PC-3 (cell line): ENCODE measurements around the gene HOXA10.

ENCODE experiments used
- EZH2 ChIP-seq: fragments of 300-600 bp; sonication (generic); IDR thresholded peaks from one replicate; pipeline ENCODE4 v1.6.1; 2017; ENCODE audit warnings: antibody characterized with exemption, mild to moderate bottlenecking, low read length; ENCODE audit not compliant: unreplicated experiment
- TF ChIP-seq, protein P1 (sequence below): fragments of 300-600 bp; sonication (generic); conservative IDR thresholded peaks from 2 replicates; pipeline ENCODE4 v1.5.1; 2017; ENCODE audit warnings: antibody characterized with exemption, low read depth, mild to moderate bottlenecking, low read length

DNA sequence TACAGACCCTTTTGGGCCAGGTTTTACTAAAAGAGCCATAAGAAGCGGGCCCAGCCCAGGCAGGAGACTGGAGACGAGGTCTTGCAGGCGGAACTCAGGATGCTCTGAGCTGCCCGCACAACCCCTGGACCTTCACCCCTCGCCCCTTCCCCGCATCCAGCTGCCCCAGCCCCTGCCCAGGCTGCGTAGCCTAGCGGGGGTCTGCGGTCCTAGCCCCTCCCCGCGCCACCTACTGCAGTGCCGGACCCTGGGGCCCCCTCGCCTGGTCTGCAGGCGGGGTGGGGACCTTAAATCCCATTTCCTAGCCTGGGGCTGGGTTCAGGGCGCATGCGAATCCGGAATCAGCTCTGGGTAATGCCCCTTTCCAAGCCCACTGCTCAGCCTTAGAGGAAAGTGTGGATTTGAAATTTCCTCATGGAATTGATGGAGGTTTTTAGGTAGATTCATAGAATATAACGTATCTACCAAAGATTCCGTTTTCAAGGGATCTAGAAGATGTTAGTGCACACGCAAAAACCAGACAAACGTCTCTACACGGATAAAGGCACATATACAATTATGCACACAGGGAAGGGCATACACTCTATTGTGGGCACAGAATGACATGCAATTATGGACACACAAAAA lies 21.2 kb downstream of the HOXA10 start:
- no peak for TF ChIP-seq EZH2
- TF ChIP-seq, protein P1, sequence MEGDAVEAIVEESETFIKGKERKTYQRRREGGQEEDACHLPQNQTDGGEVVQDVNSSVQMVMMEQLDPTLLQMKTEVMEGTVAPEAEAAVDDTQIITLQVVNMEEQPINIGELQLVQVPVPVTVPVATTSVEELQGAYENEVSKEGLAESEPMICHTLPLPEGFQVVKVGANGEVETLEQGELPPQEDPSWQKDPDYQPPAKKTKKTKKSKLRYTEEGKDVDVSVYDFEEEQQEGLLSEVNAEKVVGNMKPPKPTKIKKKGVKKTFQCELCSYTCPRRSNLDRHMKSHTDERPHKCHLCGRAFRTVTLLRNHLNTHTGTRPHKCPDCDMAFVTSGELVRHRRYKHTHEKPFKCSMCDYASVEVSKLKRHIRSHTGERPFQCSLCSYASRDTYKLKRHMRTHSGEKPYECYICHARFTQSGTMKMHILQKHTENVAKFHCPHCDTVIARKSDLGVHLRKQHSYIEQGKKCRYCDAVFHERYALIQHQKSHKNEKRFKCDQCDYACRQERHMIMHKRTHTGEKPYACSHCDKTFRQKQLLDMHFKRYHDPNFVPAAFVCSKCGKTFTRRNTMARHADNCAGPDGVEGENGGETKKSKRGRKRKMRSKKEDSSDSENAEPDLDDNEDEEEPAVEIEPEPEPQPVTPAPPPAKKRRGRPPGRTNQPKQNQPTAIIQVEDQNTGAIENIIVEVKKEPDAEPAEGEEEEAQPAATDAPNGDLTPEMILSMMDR: no peak
